ENCODE measurements around the gene SLX4.
"Not testable (repeated sequence)": the region's sequence is repeated elsewhere in the genome, so short reads cannot be mapped to it uniquely, and the experiment has no call there.

The SLX4 gene

DNA sequence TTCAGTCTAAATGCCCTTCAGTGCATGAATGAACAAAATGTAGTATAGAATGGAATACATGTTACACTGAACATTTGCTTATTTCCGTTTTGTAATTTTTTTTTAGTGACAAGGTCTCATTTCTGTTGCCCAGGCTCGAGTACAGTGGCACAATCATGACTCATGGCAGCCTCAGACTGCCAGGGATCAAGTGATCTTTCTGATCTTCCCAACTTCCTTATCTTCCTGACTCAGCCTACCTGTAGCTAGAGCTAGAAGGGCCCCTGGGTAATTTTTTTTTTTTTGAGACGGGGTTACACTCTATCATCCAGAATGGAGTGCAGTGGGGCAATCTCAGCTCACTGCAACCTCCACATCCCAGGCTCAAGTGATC is 7.3 kb upstream of the SLX4 start:
- POLR2A ChIA-PET = no interaction called here

DNA sequence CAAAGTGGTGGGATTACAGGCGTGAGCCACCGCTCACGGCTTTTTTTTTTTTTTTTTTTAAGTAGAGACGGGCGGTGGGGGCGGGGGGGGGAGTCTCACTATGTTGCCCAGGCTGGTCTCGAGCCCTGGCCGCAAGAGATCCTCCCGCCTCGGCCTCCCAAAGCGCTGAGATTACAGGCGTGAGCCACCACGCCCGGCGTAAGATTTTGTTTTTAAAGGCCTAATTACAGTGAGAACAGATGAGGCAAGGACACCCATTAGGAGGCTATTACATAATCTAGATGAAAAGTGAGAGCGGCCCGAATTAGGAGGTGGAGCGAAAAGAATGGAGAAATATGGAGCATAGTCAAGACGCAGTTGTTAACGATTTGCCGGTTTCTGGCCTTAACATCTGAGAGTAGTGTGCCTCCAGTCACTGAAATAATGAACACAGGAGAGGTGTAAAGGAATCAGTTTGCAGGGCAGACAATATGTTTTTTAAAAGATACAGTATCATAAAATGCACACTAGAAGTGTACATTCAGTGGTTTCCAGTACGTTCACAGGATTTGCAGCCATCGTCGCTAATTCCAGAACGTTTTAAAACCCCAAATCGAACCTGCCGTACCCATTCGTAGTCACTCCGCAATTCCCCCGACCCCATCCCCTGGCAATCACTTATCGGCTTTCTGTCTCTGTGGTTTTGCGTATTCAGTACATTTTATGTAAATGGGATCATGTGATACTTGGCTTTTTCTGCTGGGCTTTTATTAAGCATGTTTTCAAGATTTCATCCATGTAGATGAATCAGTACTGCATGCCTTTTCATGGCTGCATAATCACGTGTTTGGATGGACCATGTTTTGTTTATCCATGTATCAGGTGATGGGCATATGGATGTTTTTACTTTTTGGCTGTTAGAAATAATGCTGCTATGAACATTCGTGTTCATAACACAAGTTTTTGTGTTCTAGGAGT is 1.4 kb upstream of the SLX4 start:
- H3K27me3 ChIP-seq (replicated peaks in 2 of 5; ENCODE audit: control insufficient read depth in 4 of 5, insufficient read depth in 5 of 5, low read length in 4 of 5) = no peaks in the 10 kb centered on the region
- CTCF ChIA-PET = interaction anchor here (1.0 to 1.3 kb wide), 4 partner anchors 14 to 69 kb away, joined by 3 to 5 read pairs (median 4); partner anchors contain the start of gene DNASE1
- peaks cover 5 to 35% (median 22%) of the 10 kb centered on the region in 4 experiments for H3K4me1 ChIP-seq (ENCODE audit: control extremely low read depth in 1 of 4, control insufficient read depth in 4 of 4, insufficient read depth in 4 of 4, low read length in 3 of 4)
- H3K9me3 ChIP-seq (ENCODE audit: control extremely low read depth in 1 of 5, control insufficient read depth in 4 of 5, insufficient read depth in 2 of 5, low read depth in 1 of 5, low read length in 4 of 5) = peaks cover 0 to 2% (median 0%) of the 10 kb centered on the region in 5 experiments
- DNase-seq = peak in 1 of 3 donors; percentile 6
- H3K27ac ChIP-seq (ENCODE audit: insufficient read depth in 1 of 2, low read depth in 1 of 2, low read length in 2 of 2, poor library complexity in 1 of 2, severe bottlenecking in 2 of 2) = peak overlapping the region in 1 of 2 experiments; percentile 90
- POLR2A ChIA-PET = interaction anchor here (0.6 to 1.2 kb wide), 2 partner anchors 35 to 77 kb away, joined by 3 to 4 read pairs; partner anchors contain the start of gene NLRC3
- peak overlapping the region in 4 of 7 experiments; percentile 1 to 97 (median 94) for H3K4me3 ChIP-seq (ENCODE audit: control insufficient read depth in 1 of 7, extremely low read depth in 1 of 7, insufficient read depth in 4 of 7, low read depth in 2 of 7, low read length in 6 of 7)
- peaks cover 0 to 5% (median 3%) of the 10 kb centered on the region in 4 experiments for H3K36me3 ChIP-seq (ENCODE audit: control insufficient read depth in 4 of 4, insufficient read depth in 4 of 4, low read length in 3 of 4)
- 94% methylated on average over 24 of the region's 34 CpGs for WGBS (ENCODE audit: insufficient coverage)

More for the DNA sequence above, 7.3 kb upstream of the SLX4 start:
- peak; percentile 13 to 44 (median 25) for DNase-seq
- Histone ChIP-seq H3K4me1 (ENCODE audit: control extremely low read depth in 1 of 4, control insufficient read depth in 4 of 4, insufficient read depth in 4 of 4, low read length in 3 of 4) (peaks cover 0 to 4% (median under 1%) of the 10 kb centered on the region in 4 experiments), H3K27me3 (replicated peaks in 2 of 5; ENCODE audit: control insufficient read depth in 4 of 5, insufficient read depth in 5 of 5, low read length in 4 of 5) (no peaks in the 10 kb centered on the region), H3K36me3 (ENCODE audit: control insufficient read depth in 4 of 4, insufficient read depth in 4 of 4, low read length in 3 of 4) (peaks cover 0 to 5% (median 3%) of the 10 kb centered on the region in 4 experiments), H3K4me3 (ENCODE audit: control insufficient read depth in 1 of 7, extremely low read depth in 1 of 7, insufficient read depth in 4 of 7, low read depth in 2 of 7, low read length in 6 of 7) (no peak overlapping the region), H3K27ac (ENCODE audit: insufficient read depth in 1 of 2, low read depth in 1 of 2, low read length in 2 of 2, poor library complexity in 1 of 2, severe bottlenecking in 2 of 2) (no peak overlapping the region), H3K9me3 (ENCODE audit: control extremely low read depth in 1 of 5, control insufficient read depth in 4 of 5, insufficient read depth in 2 of 5, low read depth in 1 of 5, low read length in 4 of 5) (peaks cover 0 to 2% (median 0%) of the 10 kb centered on the region in 5 experiments)
- CTCF ChIA-PET = no interaction called here
- WGBS (ENCODE audit: insufficient coverage) = no CpG with 5 or more reads among the region's 3 CpGs

DNA sequence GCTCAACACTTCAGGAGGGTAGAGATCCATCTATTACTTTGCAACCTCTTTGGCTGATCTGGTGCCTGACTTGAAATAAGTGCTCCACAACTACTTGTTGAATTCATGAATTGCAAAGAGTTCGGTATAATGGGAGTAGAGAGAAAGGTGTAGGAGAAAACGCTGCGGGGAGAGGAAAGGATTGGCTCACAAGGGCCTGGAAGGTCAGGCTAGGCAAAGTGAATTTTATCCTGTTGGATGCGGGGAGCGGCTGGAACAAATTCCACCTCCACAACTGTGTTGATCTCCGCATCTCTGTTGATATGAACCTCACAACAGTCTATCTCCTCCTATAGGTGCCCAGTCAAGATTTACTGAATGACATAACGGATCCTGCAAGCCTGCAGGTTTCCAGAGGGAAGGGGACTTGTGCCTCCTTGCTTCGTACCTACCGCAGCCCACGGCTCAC is 684 bp downstream of the SLX4 start:
- 7% methylated on average over 6 of the region's 10 CpGs for WGBS (ENCODE audit: insufficient coverage)
- CTCF ChIA-PET = no interaction called here
- peak in 1 of 3 donors; percentile 25 for DNase-seq
- Histone ChIP-seq H3K4me3 (ENCODE audit: control insufficient read depth in 1 of 7, extremely low read depth in 1 of 7, insufficient read depth in 4 of 7, low read depth in 2 of 7, low read length in 6 of 7) (peak overlapping the region; percentile 86 to 97 (median 93)), H3K27ac (ENCODE audit: insufficient read depth in 1 of 2, low read depth in 1 of 2, low read length in 2 of 2, poor library complexity in 1 of 2, severe bottlenecking in 2 of 2) (peak overlapping the region in 1 of 2 experiments; percentile 80), H3K36me3 (ENCODE audit: control insufficient read depth in 4 of 4, insufficient read depth in 4 of 4, low read length in 3 of 4) (peaks cover 4 to 7% (median 6%) of the 10 kb centered on the region in 4 experiments), H3K27me3 (replicated peaks in 2 of 5; ENCODE audit: control insufficient read depth in 4 of 5, insufficient read depth in 5 of 5, low read length in 4 of 5) (no peaks in the 10 kb centered on the region), H3K9me3 (ENCODE audit: control extremely low read depth in 1 of 5, control insufficient read depth in 4 of 5, insufficient read depth in 2 of 5, low read depth in 1 of 5, low read length in 4 of 5) (no peaks in the 10 kb centered on the region), H3K4me1 (ENCODE audit: control extremely low read depth in 1 of 4, control insufficient read depth in 4 of 4, insufficient read depth in 4 of 4, low read length in 3 of 4) (peaks cover 5 to 35% (median 22%) of the 10 kb centered on the region in 4 experiments)
- POLR2A ChIA-PET = interaction anchor here (0.6 to 0.9 kb wide), 2 partner anchors 11 to 108 kb away, joined by 3 to 5 read pairs; no protein-coding TSS in a partner anchor

DNA sequence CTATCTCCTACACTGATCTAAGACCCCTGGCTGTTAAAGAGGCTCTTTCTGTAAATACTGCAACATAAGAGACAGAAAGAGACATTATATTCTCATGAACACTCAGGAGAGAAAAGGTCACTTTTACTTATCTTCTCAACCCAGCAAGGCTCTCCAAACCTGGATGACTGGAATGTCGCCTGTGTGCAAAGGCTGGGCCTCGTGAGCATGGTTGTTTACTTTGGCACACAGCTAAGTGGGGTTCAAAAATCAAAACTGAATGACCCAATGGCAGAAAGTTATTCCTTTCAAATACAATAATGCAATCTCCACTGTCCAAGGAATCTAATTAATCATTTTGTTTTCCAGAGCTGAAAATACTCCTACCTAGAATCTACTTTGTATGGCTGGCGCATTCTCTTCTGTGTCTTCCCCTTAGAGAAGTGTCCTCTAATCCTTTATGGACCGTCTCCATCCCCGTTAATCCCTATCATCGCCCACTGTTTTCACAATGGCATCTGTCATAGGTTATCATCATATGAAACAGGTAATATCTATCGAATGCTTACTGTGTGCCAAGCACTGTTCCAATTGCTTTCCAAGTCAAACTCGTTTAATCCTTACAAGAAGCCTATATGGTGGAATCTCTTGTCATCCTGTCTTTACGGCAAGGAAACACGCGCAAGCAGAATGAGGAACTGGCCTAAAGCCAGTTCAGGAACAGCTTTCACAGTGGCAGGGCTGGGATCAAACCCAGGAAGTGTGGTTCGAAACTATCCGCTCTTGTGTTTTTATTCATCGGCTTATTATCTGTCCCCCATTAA is 1.3 kb downstream of the SLX4 start:
- POLR2A ChIA-PET = interaction anchor here (0.6 to 0.9 kb wide), 2 partner anchors 11 to 107 kb away, joined by 3 to 5 read pairs; no protein-coding TSS in a partner anchor
- Histone ChIP-seq H3K27me3 (replicated peaks in 2 of 5; ENCODE audit: control insufficient read depth in 4 of 5, insufficient read depth in 5 of 5, low read length in 4 of 5) (no peaks in the 10 kb centered on the region), H3K4me3 (ENCODE audit: control insufficient read depth in 1 of 7, extremely low read depth in 1 of 7, insufficient read depth in 4 of 7, low read depth in 2 of 7, low read length in 6 of 7) (peak overlapping the region in 6 of 7 experiments; percentile 86 to 97 (median 94)), H3K9me3 (ENCODE audit: control extremely low read depth in 1 of 5, control insufficient read depth in 4 of 5, insufficient read depth in 2 of 5, low read depth in 1 of 5, low read length in 4 of 5) (no peaks in the 10 kb centered on the region), H3K27ac (ENCODE audit: insufficient read depth in 1 of 2, low read depth in 1 of 2, low read length in 2 of 2, poor library complexity in 1 of 2, severe bottlenecking in 2 of 2) (no peak overlapping the region), H3K36me3 (ENCODE audit: control insufficient read depth in 4 of 4, insufficient read depth in 4 of 4, low read length in 3 of 4) (peaks cover under 1 to 4% (median 3%) of the 10 kb centered on the region in 4 experiments), H3K4me1 (ENCODE audit: control extremely low read depth in 1 of 4, control insufficient read depth in 4 of 4, insufficient read depth in 4 of 4, low read length in 3 of 4) (peaks cover 5 to 35% (median 22%) of the 10 kb centered on the region in 4 experiments)
- CTCF ChIA-PET = interaction anchor here (1.0 kb wide), 1 partner anchor 25 kb away, joined by 3 read pairs; no protein-coding TSS in a partner anchor
- WGBS (ENCODE audit: insufficient coverage) = 45% methylated on average over 14 of the region's 14 CpGs
- peak; percentile 34 to 44 (median 35) for DNase-seq

DNA sequence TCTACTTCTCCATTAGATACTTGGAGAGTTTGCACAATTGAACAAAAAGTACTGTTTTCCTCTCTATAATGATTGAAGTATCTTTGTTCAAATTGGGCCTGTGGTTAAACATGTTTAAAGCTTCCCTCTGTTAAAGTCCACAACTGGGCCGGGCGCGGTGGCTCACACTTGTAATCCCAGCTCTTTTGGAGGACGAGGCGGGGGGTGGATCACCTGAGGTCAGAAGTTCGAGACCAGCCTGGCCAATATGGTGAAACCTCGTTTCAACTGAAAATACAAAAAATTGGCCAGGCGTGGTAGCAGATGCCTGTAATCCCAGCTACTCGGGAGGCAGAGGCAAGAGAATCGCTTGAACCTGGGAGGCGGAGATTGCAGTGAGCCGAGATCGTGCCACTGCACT is 2.4 kb downstream of the SLX4 start:
- H3K4me3 ChIP-seq (ENCODE audit: control insufficient read depth in 1 of 7, extremely low read depth in 1 of 7, insufficient read depth in 4 of 7, low read depth in 2 of 7, low read length in 6 of 7); H3K36me3 ChIP-seq (ENCODE audit: control insufficient read depth in 4 of 4, insufficient read depth in 4 of 4, low read length in 3 of 4); H3K27me3 ChIP-seq (replicated peaks in 2 of 5; ENCODE audit: control insufficient read depth in 4 of 5, insufficient read depth in 5 of 5, low read length in 4 of 5); H3K27ac ChIP-seq (ENCODE audit: insufficient read depth in 1 of 2, low read depth in 1 of 2, low read length in 2 of 2, poor library complexity in 1 of 2, severe bottlenecking in 2 of 2); POLR2A ChIA-PET; H3K9me3 ChIP-seq (ENCODE audit: control extremely low read depth in 1 of 5, control insufficient read depth in 4 of 5, insufficient read depth in 2 of 5, low read depth in 1 of 5, low read length in 4 of 5); CTCF ChIA-PET; DNase-seq: not testable (repeated sequence)
- 96% methylated on average over 8 of the region's 13 CpGs for WGBS (ENCODE audit: insufficient coverage)
- H3K4me1 ChIP-seq (ENCODE audit: control extremely low read depth in 1 of 4, control insufficient read depth in 4 of 4, insufficient read depth in 4 of 4, low read length in 3 of 4) = peaks cover 5 to 31% (median 22%) of the 10 kb centered on the region in 4 experiments

DNA sequence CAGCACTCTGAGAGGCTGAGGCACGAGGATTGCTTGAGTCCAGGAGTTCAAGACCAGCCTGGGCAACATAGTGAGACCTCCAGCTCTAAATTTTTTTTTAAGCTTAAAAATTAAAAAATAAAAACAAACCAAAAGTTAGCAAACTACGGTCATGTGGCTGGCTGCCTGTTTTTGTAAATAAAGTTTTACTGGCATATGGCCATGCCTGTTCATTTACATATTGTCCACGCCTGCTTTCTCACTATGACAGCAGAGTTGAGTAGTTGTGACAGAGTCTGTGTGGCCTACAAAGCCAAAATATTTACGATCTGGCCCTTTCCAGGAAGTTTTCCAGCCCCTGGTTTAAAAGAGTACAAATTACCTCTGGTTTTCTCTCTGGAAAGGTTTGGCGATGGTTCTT is 3.3 kb downstream of the SLX4 start:
- POLR2A ChIA-PET = no interaction called here
- DNase-seq = no peak
- CTCF ChIA-PET = no interaction called here
- H3K4me3 ChIP-seq (ENCODE audit: control insufficient read depth in 1 of 7, extremely low read depth in 1 of 7, insufficient read depth in 4 of 7, low read depth in 2 of 7, low read length in 6 of 7) = no peak overlapping the region
- H3K4me1 ChIP-seq (ENCODE audit: control extremely low read depth in 1 of 4, control insufficient read depth in 4 of 4, insufficient read depth in 4 of 4, low read length in 3 of 4) = peaks cover 5 to 25% (median 21%) of the 10 kb centered on the region in 4 experiments
- H3K36me3 ChIP-seq (ENCODE audit: control insufficient read depth in 4 of 4, insufficient read depth in 4 of 4, low read length in 3 of 4) = peaks cover 0 to 14% (median 5%) of the 10 kb centered on the region in 4 experiments
- WGBS (ENCODE audit: insufficient coverage) = 92% methylated on average over 4 of the region's 5 CpGs
- no peak overlapping the region for H3K27ac ChIP-seq (ENCODE audit: insufficient read depth in 1 of 2, low read depth in 1 of 2, low read length in 2 of 2, poor library complexity in 1 of 2, severe bottlenecking in 2 of 2)
- no peaks in the 10 kb centered on the region for H3K27me3 ChIP-seq (replicated peaks in 2 of 5; ENCODE audit: control insufficient read depth in 4 of 5, insufficient read depth in 5 of 5, low read length in 4 of 5)
- H3K9me3 ChIP-seq (ENCODE audit: control extremely low read depth in 1 of 5, control insufficient read depth in 4 of 5, insufficient read depth in 2 of 5, low read depth in 1 of 5, low read length in 4 of 5) = no peaks in the 10 kb centered on the region
